ENCODE data around the gene ZP2. TPM values are rescaled to one million over a fixed set of nuclear protein-coding genes. Genes with fewer than 3 reads are reported as not detected.

Gene ZP2
- not detected in 5 replicates for total RNA-seq (2022; extraction: Qiagen RNA extraction)

DNA sequence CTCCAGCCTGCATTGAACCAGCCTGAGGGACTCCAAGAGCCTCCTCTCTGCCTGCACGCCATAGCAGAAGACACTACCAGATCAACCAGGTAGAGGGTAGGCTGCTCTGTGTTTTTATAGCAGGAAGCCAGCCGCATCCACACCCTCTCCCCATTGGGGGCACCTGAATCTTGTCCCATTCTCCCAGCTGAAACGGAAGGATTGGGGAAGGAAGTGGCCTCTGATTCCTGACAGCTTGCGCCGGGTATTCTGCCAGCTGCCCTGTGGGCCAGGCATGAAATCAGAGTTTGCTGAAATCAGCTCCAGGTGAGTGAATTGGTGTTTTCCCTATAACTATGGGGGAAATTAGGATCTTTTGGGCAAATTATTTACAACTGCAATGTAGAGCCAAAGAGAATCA lies at the start of gene ZP2:
ZP2 (minus strand) TSS at position 89 of the 400 bp plus-strand sequence; CDS start at position 62, 27 bp downstream.

DNA sequence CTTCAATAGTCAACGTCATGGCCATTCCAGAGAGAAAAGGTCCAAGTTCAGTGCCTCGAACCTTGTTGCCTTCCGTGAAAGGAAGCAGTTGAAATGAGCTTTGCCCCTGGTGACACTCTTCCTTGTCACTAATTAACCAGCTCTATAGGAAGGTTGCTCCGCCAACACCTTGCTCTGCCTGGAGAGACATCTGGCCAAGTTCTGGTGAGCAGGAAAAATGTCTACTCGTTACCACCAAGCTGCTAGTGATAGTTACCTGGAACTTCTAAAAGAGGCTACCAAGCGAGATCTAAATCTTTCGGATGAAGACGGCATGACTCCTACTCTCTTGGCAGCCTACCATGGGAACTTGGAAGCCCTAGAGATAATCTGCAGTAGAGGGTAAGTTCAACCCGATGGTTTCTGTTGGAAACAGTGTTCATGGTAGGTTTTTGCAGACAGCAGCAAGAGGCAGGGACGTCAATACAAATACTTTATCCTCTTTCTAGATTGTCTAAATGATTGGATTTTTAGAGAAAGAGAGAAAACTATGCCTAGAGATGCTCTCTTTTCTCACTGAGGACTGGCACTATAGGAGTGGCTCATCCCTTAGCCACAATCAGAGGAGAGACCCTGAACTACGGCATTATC lies 22.3 kb upstream of the ZP2 start, which contains the start of gene ANKS4B:
ANKS4B (plus strand) TSS at position 179 of the 630 bp plus-strand sequence; CDS start at position 218, 39 bp downstream.

GRCh38 chr16:21158208-21159110 lies 52.9 kb downstream of the ZP2 start, which contains the start of gene LDAF1:
TSS of gene LDAF1 (plus strand) at chr16:21158674. CDS start at chr16:21161183, 2,509 bp downstream.

GRCh38 chr16:21150375-21151001 lies 60.9 kb downstream of the ZP2 start, which contains the start of gene DNAH3:
TSS of gene DNAH3 (minus strand) at chr16:21150846. CDS start at chr16:21150319, 527 bp downstream.

Other genes with a start within 250 kb of the ZP2 start
- gene DNAH3, start 60.7 kb downstream of the ZP2 start, total RNA-seq (2022; extraction: Qiagen RNA extraction), result 0.13 to 0.36 TPM (median 0.22 TPM) in 5 replicates
- 14.2 to 17.6 TPM (median 17.1 TPM) in 5 replicates for gene LDAF1, start 52.9 kb downstream of the ZP2 start, total RNA-seq (2022; extraction: Qiagen RNA extraction)
- 0.02 to 0.06 TPM (median 0.04 TPM) in 4 of 5 replicates, not detected in the other for gene ANKS4B, start 22.1 kb upstream of the ZP2 start, total RNA-seq (2022; extraction: Qiagen RNA extraction)
- gene CRYM, start 66.7 kb upstream of the ZP2 start, total RNA-seq (2022; extraction: Qiagen RNA extraction), result 1.3 to 2.2 TPM (median 2.1 TPM) in 5 replicates